Lower leg skin (tissue), 3 donors: Measurements from ENCODE around the gene MRPL55.

Source experiments
- CTCF ChIP-seq, 3 donors: fragments of 450-650 bp; IDR thresholded peaks; one replicate each; pipeline ENCODE4 v1.5.1; 2016; ENCODE audit warnings: antibody characterized with exemption in 3 of 3, mild to moderate bottlenecking in 3 of 3, moderate library complexity in 2 of 3
- POLR2A ChIP-seq, 2 donors: fragments of 450-650 bp; IDR thresholded peaks; one replicate each; pipeline ENCODE4 v1.6.1; 2016 to 2017; ENCODE audit warnings: antibody characterized with exemption in 2 of 2, mild to moderate bottlenecking in 1 of 2, moderate library complexity in 1 of 2

- TF ChIP-seq POLR2A (IDR thresholded peaks at IDR 0.05) (no peak), CTCF (IDR thresholded peaks at IDR 0.05) (no peak)
Measured at GRCh38 chr1:228139406-228139930, 30.4 kb upstream of the MRPL55 start.
